Tongue (tissue), 2 donors: ENCODE results near the gene GRPEL2. TPM values are rescaled to one million over a fixed set of nuclear protein-coding genes. Genes with fewer than 3 reads are reported as not detected.

ENCODE experiments used
- DNase-seq: peaks from one replicate; pipeline ENCODE4 v3.0.0-alpha.2; 2015
- total RNA-seq: library from RNA; depleted of rRNA; stranded (reverse); fragments of >200 nt; gene quantifications from one replicate; pipeline ENCODE4 v1.2.3, GENCODE V29; 2014

The GRPEL2 gene, protein sequence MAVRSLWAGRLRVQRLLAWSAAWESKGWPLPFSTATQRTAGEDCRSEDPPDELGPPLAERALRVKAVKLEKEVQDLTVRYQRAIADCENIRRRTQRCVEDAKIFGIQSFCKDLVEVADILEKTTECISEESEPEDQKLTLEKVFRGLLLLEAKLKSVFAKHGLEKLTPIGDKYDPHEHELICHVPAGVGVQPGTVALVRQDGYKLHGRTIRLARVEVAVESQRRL
- 19.6 TPM for total RNA-seq

DNA sequence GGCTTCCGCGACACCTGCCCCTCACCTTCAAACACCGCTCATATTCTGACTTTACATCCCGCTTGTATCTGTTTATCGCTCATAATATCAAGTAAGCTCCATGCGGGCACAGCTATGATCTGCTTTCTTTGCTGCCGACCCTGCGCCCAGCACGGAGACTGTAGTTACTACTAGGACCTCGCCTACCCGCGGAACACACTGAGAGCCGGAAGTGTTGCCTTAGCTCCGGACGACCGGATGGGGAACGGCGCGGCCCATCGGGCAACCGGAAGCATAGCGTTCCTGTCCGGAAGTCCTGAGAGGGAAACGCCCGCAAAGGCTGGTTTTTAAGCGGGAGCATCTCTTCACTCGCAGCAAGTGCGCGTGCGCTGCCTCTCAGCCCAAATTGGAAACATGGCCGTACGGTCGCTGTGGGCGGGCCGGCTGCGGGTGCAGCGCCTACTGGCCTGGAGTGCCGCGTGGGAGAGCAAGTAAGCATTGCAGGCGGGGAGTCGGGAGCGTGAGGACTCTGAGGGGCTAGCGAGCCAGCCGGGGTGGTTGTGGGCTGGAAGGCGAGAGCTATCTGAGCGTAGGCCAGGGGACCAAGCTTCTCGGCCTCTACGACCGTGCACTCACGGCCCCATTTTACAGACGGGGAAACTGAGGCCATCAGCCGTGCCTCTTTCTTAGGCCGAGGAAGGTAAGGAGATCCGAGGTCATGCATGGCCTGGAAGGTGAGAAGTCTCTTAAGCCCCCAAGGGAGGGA, at the start of gene GRPEL2:
Gene GRPEL2, plus strand, starts transcription at position 353 of the 745 bp plus-strand sequence. Its CDS starts 41 bp downstream, at position 394.
- peak; percentile 99 for DNase-seq

DNA sequence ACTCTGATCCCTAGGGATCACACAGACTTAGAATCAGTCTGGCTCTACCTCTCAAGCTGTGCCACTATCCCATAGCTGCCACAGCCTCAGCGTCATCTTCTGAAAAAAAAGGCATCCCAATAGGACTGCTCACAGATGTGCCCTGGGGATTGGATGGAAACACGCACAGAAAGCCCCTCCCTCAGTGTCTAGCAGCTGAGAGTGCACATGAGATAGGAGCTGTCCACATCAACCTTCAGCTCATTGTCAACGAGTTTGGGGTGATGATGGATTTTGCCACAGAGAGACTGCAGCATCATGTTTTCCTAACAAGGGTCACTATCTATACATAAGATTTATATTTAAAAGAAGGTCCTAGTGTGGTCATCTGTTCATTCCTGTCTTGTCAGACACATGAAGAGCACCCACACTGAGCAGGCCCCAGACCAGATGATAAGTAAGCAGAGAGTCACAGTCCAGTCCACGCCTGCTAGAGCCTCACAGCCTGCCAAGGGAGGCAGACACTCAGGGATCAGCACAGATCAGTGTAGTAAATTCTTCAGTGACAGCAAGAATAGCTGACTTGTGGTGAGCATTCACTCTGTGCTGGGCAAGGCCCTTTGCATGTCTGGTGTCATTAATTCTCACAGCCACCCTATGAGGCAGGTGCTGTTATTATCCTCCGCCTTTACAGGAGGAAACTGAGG, 47.8 kb upstream of the GRPEL2 start:
- peak; percentile 38 for DNase-seq

DNA sequence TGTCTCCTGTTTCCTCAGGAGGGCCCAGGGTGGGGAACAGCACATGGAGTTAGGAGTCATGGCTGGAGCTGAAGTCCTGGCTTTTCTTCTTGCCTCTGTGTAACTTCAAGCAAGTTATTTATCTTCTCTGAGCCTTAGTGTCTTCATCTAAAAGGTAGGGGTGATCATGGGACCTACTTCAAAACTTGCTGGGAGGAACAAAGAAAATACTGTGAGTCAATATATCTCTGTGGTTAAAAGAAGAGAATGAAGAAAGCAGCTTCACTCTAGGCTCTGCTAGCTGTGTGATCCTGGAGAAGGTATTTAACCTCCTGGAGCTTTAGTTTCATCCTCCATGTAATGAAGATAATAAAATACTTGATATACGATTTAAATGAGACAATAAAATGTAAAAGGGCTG, 47.1 kb upstream of the GRPEL2 start:
- DNase-seq: no peak

DNA sequence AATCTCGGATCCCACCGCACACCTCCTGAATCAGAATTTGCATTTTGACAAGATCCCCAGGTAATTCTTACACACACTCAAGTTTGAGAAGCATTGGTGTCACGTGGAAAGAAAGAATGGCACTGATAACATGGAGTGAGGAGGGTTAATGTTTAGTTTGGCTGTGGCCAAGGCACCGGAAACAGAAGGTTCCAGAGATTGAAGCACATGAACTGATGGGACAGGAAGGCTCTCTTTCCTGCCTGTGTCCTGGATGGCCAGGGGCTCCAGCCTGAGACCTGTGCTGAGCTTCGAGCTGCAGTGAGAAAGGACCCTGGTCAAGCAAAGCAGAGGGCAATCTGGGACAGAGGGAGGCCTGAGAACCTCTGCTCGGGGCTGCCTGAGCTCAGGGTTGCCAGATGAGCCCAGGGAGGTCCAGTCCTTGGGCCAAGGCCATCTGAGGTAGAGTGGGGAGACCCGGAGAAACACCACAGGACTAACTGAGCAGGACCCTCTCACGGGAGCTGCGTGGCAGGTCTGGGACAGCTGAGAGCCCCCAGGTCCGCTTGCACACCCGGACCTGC, 46.4 kb upstream of the GRPEL2 start:
- DNase-seq: no peak

DNA sequence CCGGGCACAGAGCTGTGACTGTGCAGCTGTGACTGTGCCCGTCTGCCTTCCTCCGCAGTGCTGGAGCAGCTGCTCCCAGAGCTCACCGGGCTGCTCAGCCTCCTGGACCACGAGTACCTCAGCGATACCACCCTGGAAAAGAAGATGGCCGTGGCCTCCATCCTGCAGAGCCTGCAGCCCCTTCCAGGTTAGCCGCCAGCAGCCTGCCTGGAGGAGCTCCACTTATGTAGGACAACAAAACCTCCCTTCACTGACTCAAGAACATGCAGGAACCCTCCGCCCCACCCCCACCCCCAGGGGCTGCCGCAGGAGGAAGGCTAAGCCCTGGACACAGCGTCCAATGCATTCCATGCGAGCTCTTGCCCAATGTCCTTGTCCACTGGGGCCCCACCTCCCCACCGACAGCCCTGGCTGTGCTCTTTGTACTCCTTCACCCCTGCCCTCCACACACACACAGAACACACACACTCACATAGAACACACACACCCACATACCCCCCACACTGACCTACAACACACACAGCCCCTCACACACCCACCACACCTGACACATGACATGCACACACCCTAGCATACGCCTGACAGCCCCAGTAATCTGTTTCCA, 45.7 kb upstream of the GRPEL2 start:
- DNase-seq: no peak

DNA sequence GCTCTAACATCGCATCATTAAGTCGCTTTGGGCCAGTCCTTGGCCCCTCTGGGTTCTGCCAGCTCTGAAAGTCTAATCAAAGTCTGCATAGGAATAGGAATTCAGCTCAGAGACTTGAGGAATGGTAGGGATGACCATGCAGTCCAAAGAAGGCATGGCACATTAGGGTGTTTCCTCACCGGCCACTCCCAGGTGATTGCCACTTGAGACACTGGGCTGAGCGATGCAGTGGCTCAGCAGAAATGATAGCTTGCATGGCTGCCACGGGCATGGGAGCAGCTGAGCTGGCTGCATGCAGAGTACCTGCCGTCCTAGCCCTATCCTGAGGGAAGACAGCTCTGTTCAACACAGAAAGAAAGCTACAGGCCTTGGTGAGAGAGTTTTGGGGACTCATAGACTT, 44.9 kb upstream of the GRPEL2 start:
- no peak for DNase-seq

DNA sequence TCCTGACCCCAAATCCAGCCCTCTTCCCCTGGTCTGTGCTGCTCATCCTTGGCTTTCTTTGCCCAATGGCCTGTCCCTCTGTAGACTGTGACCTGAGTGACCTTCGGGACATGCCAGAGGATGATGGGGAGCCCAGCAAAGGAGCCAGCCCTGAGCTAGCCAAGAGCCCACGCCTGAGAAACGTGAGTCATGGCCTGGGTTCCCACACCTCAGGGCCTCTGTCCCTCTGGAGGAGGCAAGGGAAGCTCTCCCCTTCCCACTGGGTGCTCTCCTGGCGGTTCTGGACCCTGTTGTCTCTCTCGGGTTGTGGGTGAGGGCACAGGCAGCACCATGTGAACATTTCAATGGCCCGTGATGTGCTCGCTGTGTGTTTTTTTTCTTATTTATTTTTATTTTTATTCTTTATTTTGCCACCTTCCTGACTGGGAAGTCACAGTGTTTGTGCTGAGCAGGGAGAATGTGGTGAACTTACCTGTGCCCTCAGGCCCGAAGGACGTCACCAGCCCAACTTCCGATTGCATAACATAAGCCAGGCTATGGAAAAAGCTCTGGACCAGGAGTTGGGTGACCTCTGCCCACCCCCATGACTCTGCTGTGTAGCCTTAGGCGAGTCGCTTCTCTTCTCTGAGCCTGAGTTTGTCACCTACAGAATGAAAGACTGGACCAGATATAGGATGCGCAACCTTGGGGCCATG, 44.1 kb upstream of the GRPEL2 start:
- no peak for DNase-seq

DNA sequence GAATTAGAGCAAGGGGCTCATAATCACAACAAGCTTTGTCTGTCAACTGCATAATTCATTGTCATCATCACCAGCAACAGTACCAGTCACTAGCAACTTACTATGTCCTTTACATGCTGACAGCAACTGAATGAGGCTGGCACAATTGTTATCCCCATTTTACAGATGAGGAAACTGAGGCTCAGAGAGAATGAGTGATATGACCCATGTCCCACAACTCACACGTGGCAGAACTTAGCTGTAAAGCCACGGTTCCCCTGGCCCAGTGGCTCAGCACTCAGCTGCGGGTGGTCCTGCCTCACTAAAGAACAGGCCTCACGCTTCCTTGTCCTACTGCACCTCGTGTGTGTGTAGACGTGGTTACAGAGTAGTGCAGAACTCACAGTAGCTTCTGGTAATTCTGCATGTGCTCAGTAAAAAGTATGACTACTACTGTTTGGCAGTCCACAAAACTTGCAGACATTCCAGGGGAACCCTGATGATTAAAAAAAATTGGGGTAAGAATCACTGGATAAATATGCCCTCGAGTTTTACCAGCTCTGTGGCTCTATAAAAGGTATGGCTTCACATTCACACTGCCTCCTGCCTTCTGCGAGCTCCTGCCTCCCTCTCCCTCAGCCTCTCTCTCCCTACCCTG, 43.4 kb upstream of the GRPEL2 start:
- DNase-seq: no peak

DNA sequence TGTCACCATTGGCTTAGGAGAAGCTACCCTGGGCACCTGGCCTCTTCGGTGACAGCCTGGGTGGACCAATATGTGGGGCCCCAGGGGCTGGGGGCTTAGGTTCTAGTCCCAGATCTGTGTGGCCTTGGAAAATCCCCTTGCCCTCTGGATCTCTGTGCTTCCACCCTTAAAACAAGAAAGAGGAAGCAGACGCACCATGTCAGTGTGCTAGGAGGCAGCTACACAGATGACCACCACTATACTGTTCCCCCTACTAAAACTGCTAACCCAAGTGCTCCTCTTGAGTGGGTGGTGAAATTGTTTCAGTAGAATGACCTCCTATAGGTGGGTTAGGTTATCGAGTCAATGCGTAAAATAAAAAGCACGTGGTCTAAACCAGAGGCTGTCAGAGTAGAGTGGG, 42.7 kb upstream of the GRPEL2 start:
- no peak for DNase-seq

DNA sequence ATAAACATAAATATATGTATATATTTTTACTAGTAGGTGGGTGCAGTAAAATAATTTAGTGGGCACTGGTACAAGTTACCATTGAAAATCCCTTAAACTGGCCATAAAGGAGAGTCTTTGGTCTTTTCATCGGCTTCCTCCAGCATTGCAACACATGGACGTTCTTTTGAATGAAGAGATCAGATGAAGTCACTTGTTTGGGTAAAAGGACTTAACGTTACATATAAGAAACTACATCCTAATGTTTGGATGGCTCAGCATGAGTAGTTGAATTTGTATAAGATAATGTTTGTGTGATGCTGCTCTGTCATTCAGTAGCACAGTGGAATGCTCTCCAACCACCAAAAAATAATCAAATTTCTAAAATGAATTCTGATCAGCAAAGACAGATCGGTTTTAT, 42.1 kb upstream of the GRPEL2 start:
- DNase-seq: no peak

DNA sequence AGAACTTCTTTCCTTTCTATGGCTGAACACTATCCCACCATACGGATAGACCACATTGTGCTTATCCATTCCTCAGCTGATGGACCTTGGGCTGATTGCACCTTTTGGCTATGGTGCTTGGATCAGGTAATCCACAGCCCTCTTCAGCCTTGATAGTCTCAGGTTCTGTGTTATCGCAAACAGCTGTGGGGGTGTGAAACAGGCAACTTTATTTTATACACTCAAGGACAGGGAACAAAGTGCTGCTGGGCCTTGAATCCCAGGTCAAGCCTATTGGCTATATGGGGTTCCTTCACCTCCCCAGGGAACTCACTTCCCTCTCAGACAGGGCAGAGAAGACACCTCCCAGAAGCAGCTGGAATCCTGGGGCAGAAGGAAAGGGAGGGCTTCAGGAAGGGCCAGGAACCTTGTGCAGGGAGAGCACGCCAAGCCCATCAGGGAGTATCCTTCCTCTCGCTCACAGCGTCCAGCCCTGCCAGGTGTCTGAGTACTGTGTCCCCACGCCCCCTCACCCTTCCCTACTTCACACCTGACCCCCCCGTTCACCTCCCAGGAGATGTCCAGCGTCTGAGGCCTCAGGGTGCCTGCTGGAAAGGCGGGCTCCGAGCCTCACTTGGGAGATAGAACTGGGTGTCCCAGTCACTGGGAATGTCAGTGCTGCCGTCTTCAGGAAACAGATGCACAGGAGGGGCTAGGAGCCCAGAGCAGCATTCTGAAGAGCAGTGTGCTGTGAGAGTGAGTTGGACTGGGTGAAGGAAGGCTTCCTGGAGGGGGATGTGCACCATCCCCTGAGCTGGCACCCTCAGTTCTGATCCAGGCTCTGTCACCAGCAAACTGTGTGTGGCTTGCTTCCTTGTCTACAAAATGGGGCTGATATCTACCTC, 40.9 kb upstream of the GRPEL2 start:
- DNase-seq: no peak

DNA sequence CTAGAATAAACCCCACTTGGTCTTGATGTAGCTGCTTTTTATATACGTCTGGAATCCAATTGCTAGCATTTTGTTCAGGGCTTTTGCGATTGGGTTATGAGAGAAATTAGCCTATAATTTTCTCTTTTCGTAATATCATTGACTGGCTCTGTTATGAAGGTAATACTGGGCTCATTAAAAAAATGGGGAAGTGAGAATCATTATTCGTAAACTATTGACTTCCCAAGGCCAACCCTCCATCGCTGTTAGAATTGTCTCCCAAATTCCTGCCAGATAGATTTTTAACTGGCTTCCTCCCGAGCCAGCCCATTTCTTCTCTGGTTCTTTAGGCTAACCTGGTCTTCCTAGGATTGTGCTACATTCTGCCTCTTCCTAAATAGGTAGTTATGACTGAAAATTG, 35.9 kb upstream of the GRPEL2 start:
- no peak for DNase-seq

DNA sequence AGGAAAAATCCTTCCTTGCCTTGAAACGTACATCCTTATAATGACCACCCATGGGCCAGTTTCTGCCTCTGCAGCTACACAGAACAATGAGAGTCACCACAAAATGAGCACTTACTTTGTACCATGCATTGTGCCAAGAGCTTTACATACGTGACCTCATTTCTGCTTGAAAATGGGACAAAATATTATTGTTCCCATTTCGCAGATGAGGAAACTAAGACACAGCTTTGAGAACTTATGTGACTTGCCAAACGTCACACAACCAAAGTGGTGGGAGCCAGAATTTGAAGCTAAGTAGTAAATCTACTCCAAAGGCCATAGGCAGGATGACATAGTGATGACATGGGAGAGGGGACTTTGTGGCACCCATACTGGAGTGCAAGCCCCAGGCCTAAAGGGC, 34.8 kb upstream of the GRPEL2 start:
- DNase-seq: no peak

DNA sequence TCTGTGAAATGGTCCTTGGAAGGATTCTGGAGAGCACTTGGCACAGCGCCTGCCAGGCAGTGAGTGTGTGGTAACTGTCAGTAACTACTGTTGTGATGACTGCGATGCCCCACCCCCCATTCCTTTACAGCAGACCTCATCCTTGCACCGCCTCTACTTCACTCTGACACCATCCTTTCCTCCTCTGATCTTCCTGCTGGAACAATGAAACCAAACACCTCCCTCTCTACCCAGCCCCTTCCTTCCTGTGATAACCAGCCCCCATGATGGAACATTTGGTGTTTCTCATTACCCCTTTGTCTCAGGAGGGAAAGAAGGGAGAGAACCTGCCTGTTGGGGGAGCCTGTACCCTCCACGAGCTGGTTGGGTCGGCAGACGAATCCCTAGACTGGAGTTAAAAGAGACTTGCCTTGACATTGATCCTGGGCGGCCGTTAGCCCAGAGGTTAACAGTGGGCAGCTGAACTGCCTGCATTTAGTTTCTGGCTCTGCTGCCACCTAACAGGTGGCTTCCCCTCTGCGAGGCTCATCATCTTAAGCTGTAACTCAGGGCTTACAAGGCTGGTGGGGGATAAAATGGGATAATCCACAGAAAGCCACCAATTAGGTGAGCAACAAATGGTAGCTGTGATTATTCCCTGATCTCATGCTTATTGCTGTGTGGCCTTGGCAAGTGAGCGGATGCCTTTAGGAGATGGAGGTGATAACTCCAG, 34.2 kb upstream of the GRPEL2 start:
- DNase-seq: peak; percentile 60

DNA sequence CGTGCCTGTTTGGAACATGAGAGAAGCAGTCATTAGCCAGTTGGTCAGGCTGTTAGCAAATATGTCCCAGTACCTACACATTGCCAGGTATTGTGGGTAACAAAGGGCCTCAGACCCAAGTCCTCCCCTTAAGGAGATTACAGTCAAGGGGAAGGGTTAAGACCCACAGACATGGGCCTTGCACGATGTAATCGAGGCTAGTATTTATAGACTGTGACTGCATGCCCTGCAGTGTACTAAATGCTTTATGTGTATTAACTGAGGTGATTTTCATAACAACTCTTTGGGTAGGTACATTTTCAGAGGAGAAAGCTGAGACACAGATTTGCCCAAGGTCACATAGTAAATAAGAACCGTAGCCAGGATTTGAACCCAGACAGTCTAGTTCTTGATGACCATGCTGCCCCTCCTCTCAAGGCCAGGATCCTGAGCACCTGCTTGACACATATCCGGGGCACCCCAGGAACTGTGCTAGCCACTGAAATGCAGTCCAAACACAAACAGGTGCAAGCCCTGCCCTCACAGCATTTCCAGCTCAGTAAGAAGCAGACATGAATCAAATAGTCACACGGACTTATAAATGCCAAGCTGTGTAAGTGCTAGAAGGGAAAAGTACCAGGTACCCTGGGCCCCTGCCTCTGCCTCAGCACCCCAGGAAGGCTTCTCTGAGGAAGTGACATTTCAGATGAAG, 32.0 kb upstream of the GRPEL2 start:
- peak; percentile 46 for DNase-seq

DNA sequence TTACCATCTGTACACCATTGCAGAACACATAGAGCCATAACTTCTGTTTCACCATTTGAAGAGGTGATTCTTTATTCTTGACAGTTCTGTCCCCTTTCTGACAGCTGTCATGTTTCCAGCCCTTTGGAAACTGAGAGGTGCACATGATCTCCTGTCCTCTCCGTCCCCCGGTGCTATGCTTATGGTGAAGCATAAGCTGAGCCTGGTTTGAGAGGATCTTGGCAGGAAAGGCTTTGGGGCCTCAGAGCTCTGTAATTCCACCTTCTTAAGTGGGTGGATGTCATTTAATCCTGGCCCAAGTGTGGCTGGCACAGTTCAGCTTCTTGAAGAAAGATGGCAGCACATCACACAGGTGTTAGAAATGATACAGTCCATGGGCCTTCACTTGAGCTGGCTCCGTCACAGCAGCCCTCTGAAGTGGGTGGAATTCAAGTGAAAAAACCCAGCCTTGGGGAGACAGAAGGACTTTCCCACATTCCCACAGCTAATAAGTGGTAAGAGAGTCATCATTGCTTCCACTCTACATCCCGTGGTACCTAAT, 30.7 kb upstream of the GRPEL2 start:
- DNase-seq: peak; percentile 65

DNA sequence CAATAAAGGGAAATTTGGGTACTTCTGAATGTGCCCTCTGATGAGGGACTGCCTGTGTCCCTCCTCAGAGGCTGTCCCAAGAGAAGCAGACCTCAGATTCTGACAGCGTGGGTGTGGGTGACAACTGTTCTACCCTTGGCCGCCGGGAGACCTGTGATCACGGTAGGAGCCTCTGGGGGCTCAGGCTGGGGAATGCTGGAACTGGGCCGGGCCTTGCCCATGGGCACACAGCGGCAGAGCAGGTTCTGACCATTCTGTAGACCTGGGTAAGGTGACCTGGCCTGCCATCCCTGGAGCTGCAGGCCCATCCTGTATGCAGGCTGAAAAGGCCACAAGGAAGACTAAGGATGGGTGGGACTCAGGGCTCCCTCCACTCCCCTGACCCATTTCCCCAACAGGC, 29.5 kb upstream of the GRPEL2 start:
- DNase-seq: no peak

DNA sequence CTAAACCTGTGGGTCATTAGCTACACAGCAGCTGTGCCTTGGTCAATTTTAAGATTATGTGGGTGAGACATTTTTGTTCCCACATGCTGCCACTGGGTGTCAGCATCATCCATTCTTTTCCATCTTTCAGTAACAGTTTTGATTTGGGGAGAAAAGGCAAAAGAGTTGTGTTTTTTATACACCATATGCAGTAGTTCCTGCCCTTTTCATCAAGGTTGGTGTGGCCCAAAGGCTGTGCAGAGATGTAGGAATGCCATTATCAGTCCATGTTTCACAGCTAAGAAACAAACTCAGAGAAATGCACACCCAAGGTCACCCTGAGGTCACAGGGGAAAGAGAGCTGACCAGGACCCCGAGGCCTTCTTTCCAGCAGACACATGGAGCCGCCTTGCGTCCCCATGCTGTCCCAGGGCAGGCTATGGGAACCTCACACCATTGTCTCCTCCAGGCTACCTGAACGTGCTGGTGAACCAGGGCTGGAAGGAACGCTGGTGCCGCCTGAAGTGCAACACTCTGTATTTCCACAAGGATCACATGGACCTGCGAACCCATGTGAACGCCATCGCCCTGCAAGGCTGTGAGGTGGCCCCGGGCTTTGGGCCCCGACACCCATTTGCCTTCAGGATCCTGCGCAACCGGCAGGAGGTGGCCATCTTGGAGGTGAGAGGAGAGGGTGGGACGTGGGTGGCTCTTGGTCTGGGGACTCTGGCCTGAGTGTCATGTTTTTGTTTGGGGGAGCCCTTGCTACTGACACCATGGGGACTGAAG, 27.8 kb upstream of the GRPEL2 start:
- DNase-seq: peak; percentile 82
